H9 (cell line): ENCODE data around the gene LPGAT1. TPM values are rescaled to one million over a fixed set of nuclear protein-coding genes. Genes with fewer than 3 reads are reported as not detected.

Experiments
- DNase-seq: peaks from one replicate; pipeline ENCODE4 v3.0.0-alpha.2; 2017
- H2AFZ ChIP-seq: one replicate; pipeline ENCODE4 v1.6.1; 2013; ENCODE audit warnings: mild to moderate bottlenecking, low read length, control low read depth, moderate library complexity
- H2AK5ac ChIP-seq: 2 replicates; pipeline ENCODE4 v1.6.1; 2013; ENCODE audit warnings: low read length, control low read depth, mixed read lengths; ENCODE audit not compliant: insufficient read length
- H2BK120ac ChIP-seq: one replicate; pipeline ENCODE4 v1.6.1; 2013; ENCODE audit warnings: low read depth, mild to moderate bottlenecking, low read length, control low read depth, inconsistent platforms; ENCODE audit not compliant: poor library complexity, severe bottlenecking
- H2BK12ac ChIP-seq: 2 replicates; pipeline ENCODE4 v1.6.1; 2013; ENCODE audit warnings: low read length, control low read depth, mixed read lengths, low read depth; ENCODE audit not compliant: insufficient read length
- H2BK15ac ChIP-seq: 2 replicates; pipeline ENCODE4 v1.6.1; 2013; ENCODE audit warnings: low read depth, low read length, control low read depth
- H2BK20ac ChIP-seq: one replicate; pipeline ENCODE4 v1.6.1; 2013; ENCODE audit warnings: low read depth, mild to moderate bottlenecking, low read length, control low read depth, inconsistent platforms; ENCODE audit not compliant: poor library complexity, severe bottlenecking
- H2BK5ac ChIP-seq: 2 replicates; pipeline ENCODE4 v1.6.1; 2013; ENCODE audit warnings: low read length, control low read depth, mixed read lengths; ENCODE audit not compliant: insufficient read length
- H3K14ac ChIP-seq: 2 replicates; pipeline ENCODE4 v1.6.1; 2013; ENCODE audit warnings: low read length, control low read depth; ENCODE audit not compliant: insufficient read depth
- H3K18ac ChIP-seq: 2 replicates; pipeline ENCODE4 v1.6.1; 2013; ENCODE audit warnings: low read depth, mild to moderate bottlenecking, mixed read lengths, low read length, control low read depth; ENCODE audit not compliant: insufficient read length
- H3K23ac ChIP-seq: 2 replicates; pipeline ENCODE4 v1.6.1; 2013; ENCODE audit warnings: low read length, control low read depth, mixed read lengths, low read depth; ENCODE audit not compliant: insufficient read length
- H3K23me2 ChIP-seq: 2 replicates; pipeline ENCODE4 v1.6.1; 2013; ENCODE audit warnings: low read depth, mild to moderate bottlenecking, mixed read lengths, low read length, control low read depth; ENCODE audit not compliant: insufficient read length, poor library complexity, severe bottlenecking
- H3K27ac ChIP-seq: 2 replicates; pipeline ENCODE4 v1.5.1; 2013; ENCODE audit warnings: low read length, control low read depth, mixed read lengths, low read depth; ENCODE audit not compliant: insufficient read length
- H3K27me3 ChIP-seq: 2 replicates; pipeline ENCODE4 v1.6.1; 2013; ENCODE audit warnings: low read length, control low read depth, inconsistent platforms; ENCODE audit not compliant: insufficient read depth
- H3K4ac ChIP-seq: 2 replicates; pipeline ENCODE4 v1.6.1; 2013; ENCODE audit warnings: low read depth, mild to moderate bottlenecking, control low read depth, inconsistent platforms, low read length, moderate library complexity
- H3K4me1 ChIP-seq: 2 replicates; pipeline ENCODE4 v1.6.1; 2013; ENCODE audit warnings: low read length, control low read depth, inconsistent platforms; ENCODE audit not compliant: insufficient read depth
- H3K4me2 ChIP-seq: 2 replicates; pipeline ENCODE4 v1.6.1; 2013; ENCODE audit warnings: low read length, control low read depth, mixed read lengths; ENCODE audit not compliant: insufficient read length, insufficient read depth
- H3K56ac ChIP-seq: 2 replicates; pipeline ENCODE4 v1.6.1; 2013; ENCODE audit warnings: low read depth, mild to moderate bottlenecking, mixed read lengths, low read length, control low read depth; ENCODE audit not compliant: insufficient read length
- H3K79me1 ChIP-seq: 2 replicates; pipeline ENCODE4 v1.6.1; 2013; ENCODE audit warnings: low read depth, mild to moderate bottlenecking, moderate library complexity, low read length, control low read depth, inconsistent platforms; ENCODE audit not compliant: insufficient read depth, poor library complexity, severe bottlenecking
- H3K79me2 ChIP-seq: 2 replicates; pipeline ENCODE4 v1.6.1; 2013; ENCODE audit warnings: low read length, control low read depth, inconsistent platforms; ENCODE audit not compliant: insufficient read depth
- H3K9ac ChIP-seq: 2 replicates; pipeline ENCODE4 v1.6.1; 2013; ENCODE audit warnings: low read length, control low read depth, mixed read lengths; ENCODE audit not compliant: insufficient read length; ENCODE audit errors: extremely low read depth
- H3K9me3 ChIP-seq: one replicate; pipeline ENCODE4 v1.6.1; 2013; ENCODE audit warnings: low read depth, low read length, inconsistent platforms; ENCODE audit not compliant: control insufficient read depth
- H3T11ph ChIP-seq: one replicate; pipeline ENCODE4 v1.6.1; 2013; ENCODE audit warnings: mild to moderate bottlenecking, low read length, control low read depth, inconsistent platforms
- H4K20me1 ChIP-seq: one replicate; pipeline ENCODE4 v1.6.1; 2013; ENCODE audit not compliant: control insufficient read depth, insufficient read length, insufficient read depth
- H4K5ac ChIP-seq: 2 replicates; pipeline ENCODE4 v1.6.1; 2013; ENCODE audit warnings: low read depth, mild to moderate bottlenecking, mixed read lengths, low read length, control low read depth; ENCODE audit not compliant: insufficient read length
- H4K8ac ChIP-seq: replicated peaks from 2 replicates; pipeline ENCODE4 v1.6.1; 2013; ENCODE audit warnings: low read length, control low read depth, mixed read lengths, low read depth; ENCODE audit not compliant: insufficient read length
- H4K91ac ChIP-seq: 2 replicates; pipeline ENCODE4 v1.6.1; 2013; ENCODE audit warnings: low read depth, mild to moderate bottlenecking, moderate library complexity, mixed read lengths, low read length, control low read depth; ENCODE audit not compliant: insufficient read length
- H3K27ac Mint-ChIP-seq, 3 experiments: 2 replicates in 2 of 3; 3 replicates in 1 of 3; pipeline ENCODE4 v1.8.0; 2020 to 2021; ENCODE audit warnings: mixed read lengths in 3 of 3, mild to moderate bottlenecking in 1 of 3, moderate library complexity in 1 of 3
- H3K27me3 Mint-ChIP-seq: 2 replicates; pipeline ENCODE4 v1.8.0; 2021; ENCODE audit warnings: low read depth, mild to moderate bottlenecking, moderate library complexity, mixed read lengths
- H3K36me3 Mint-ChIP-seq, 3 experiments: 2 replicates in 2 of 3; 3 replicates in 1 of 3; pipeline ENCODE4 v1.8.0; 2020 to 2021; ENCODE audit warnings: low read depth in 3 of 3, mixed read lengths in 3 of 3; ENCODE audit not compliant: insufficient read depth in 1 of 3
- H3K4me1 Mint-ChIP-seq, 2 experiments: 2 replicates each; pipeline ENCODE4 v1.8.0; 2020; ENCODE audit warnings: mixed read lengths in 2 of 2
- H3K4me3 Mint-ChIP-seq, 2 experiments: 2 replicates in 1 of 2; 3 replicates in 1 of 2; pipeline ENCODE4 v1.8.0; 2020 to 2021; ENCODE audit warnings: mild to moderate bottlenecking in 2 of 2, mixed read lengths in 2 of 2, moderate library complexity in 1 of 2
- H3K9me3 Mint-ChIP-seq, 2 experiments: 2 replicates in 1 of 2; 3 replicates in 1 of 2; pipeline ENCODE4 v1.8.0; 2020; ENCODE audit warnings: mild to moderate bottlenecking in 2 of 2, mixed read lengths in 2 of 2, moderate library complexity in 1 of 2
- CTCF ChIP-seq: fragments of 200-600 bp; sonication (generic); conservative IDR thresholded peaks from 3 replicates; pipeline ENCODE4 v1.8.0; 2021; ENCODE audit warnings: antibody characterized with exemption, mild to moderate bottlenecking
- WGBS: extraction: QIAGEN DNeasy Blood & Tissue Kit; methylation state at CpG from one replicate; pipeline ENCODE4 v1.1.7; 2013; ENCODE audit warnings: missing lambda C conversion rate, low lambda C conversion rate, mixed read lengths; ENCODE audit not compliant: insufficient read length; ENCODE audit errors: extremely low coverage; 5-methylcytosine and 5-hydroxymethylcytosine counted together
- total RNA-seq: library from RNA; stranded (reverse); gene quantifications from 2 replicates; pipeline ENCODE4 v1.2.1, GENCODE V29; 2021

Gene LPGAT1
- total RNA-seq, 1 experiment from 2014 or later: 12.2 TPM

- WGBS: no CpG with 5 or more reads among the region's 2 CpGs
- Histone ChIP-seq H3K23me2 (no peaks in the 10 kb centered on the region), H2BK120ac (no peak overlapping the region), H3T11ph (no peak overlapping the region), H3K4me2 (no peak overlapping the region), H3K27me3 (no peaks in the 10 kb centered on the region), H3K56ac (no peak overlapping the region), H3K23ac (no peak overlapping the region), H2AK5ac (no peak overlapping the region), H3K4me1 (no peaks in the 10 kb centered on the region), H2BK5ac (no peak overlapping the region), H3K14ac (no peak overlapping the region), H3K27ac (no peak overlapping the region), H2BK12ac (no peak overlapping the region), H4K8ac (no peak overlapping the region), H2BK15ac (no peak overlapping the region), H2AFZ (no peak overlapping the region), H4K20me1 (no peaks in the 10 kb centered on the region), H4K91ac (no peak overlapping the region), H4K5ac (no peak overlapping the region), H3K79me1 (no peaks in the 10 kb centered on the region), H3K9me3 (no peaks in the 10 kb centered on the region), H3K4ac (no peak overlapping the region), H3K9ac (no peak overlapping the region), H3K79me2 (no peaks in the 10 kb centered on the region), H3K18ac (no peak overlapping the region), H2BK20ac (no peak overlapping the region)
- Mint-ChIP-seq H3K27me3 (no peaks in the 10 kb centered on the region), H3K9me3 (peaks cover 18 to 23% of the 10 kb centered on the region in 2 experiments), H3K27ac (no peak overlapping the region), H3K4me1 (no peaks in the 10 kb centered on the region), H3K36me3 (peaks cover 20 to 45% (median 24%) of the 10 kb centered on the region in 3 experiments), H3K4me3 (no peak overlapping the region)
- no peak for DNase-seq
- TF ChIP-seq CTCF: no peak
These were observed 25.6 kb downstream of the LPGAT1 start for GRCh38 chr1:211804915-211805314.
